GM18867 (cell line): ENCODE results near the gene TGFBR3.

Source experiments
- ATAC-seq: cut with Tn5 transposase; IDR thresholded peaks from one replicate; pipeline ENCODE4 v1.9.1; 2021; ENCODE audit warnings: mild to moderate bottlenecking, moderate library complexity; ENCODE audit not compliant: unreplicated experiment

Gene TGFBR3

DNA sequence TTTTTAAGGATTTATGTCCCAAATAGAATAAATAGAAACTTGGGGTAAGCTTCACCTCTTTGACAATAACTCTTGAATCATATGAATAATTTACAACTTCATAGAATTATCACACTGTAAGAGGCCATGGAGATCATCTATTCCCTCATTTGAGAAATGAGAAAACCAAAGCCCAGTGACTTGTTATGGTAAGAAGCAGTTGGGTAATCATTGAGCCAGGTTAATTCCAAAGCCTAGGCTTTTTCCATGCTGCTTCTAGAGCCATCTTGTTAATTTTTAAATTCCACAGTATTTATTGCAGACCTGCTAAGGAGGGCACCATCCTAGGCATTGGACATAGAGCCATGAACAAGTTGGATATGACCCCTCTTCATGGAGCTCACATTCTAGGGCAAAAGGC is 224.8 kb downstream of the TGFBR3 start:
- ATAC-seq, result no peak

DNA sequence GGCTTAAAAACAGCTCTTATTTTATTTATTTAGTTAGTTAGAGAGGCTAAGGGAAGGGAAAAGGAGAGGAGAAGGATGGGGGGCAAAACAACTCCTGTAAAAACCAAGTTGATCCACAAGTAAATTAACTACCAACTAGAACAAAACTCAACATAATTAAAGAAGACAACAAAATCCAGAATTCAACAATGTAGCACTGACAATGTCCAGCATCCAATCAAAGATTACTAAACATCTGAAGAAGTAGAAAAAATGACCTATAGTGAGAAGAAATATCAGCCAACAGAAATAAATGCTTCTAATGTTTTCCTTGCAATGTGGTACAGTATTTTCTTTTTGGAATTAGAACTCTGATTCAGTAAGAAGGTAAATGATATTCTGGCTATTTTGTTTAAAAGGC is 225.2 kb downstream of the TGFBR3 start:
- ATAC-seq, result no peak

DNA sequence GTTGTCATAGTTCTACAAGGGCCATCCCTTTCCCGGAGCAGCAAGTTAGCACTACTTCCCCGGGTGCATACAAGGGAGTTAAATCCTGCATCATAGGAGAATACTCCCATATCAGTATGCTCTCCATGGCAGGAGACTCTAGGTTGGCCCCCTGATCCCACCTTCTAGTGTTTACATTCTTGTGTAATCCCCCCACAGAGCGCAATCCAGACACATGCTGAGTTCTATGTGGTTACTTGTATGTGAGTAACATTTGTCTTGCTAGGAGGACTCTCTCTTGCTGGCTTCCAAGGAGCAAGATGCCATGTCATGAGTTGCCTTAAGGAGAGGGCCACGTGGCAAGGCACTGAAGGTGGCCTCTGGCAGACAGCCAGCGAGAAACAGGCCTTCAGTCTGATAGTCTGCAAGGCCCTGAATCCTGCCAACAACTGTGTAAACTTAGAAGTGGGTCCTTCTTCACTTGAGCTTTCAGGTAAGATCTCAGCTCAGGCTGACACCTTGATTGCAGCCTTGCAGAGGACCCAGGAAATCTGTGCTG is 230.0 kb downstream of the TGFBR3 start:
- ATAC-seq, result no peak

DNA sequence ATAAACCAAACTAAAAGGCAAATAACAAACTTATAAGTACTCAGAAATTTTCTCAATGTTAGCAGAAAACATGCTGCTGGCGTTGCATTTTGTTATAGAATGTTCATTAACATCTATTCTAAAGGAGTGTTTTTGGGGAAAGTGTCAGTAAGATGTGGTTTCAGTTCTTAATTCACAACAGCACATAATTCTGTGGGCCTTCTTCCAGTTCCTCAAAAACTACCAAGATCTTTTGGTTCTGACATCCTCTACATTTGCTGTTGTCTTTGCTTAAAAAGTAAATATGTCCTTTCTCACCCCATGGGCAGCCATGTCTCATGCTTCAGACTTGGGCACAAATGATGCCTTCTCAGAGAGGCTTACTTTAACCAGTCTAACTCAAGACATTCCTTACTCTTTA is 232.8 kb downstream of the TGFBR3 start:
- peak; percentile 79 for ATAC-seq

DNA sequence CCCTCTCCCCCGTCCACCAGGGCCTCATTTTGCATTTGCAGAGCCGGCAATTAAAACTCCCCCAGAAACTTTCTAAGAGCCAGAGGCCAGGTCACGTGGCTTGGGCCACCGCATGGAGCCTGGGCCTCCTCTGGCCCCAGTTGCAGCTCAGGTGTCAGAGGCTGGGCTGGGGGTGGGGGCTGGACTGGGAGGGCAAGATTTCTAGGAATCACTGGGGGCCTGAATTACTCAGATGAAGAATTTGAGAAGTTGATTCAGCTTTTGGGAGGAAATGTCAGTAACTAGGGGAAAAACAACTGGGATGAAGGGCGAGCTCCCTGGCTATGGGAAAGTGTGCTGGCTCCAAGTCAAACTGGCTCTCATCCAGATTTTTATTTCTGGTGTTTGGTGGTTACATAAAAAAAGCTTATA is 234.3 kb downstream of the TGFBR3 start:
- no peak for ATAC-seq

DNA sequence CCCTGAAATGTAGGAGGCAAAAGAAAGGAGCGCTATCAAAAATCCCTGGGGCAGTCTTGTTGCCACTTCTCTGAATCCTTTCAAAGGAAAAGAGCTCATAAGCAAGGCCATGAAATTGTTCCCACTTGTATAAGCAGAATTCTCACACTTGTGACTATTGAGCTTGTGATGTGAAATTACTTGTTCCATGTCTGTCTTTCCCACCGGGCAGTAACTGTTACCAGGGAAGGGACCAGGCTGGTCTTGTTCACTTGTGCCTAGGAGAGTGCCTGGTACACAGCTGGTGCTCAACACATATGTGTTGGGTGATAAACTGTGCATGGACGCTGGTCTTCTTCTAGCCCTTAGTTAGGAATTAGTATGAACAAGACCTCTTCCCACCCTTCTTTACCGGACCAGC is 234.7 kb downstream of the TGFBR3 start:
- no peak for ATAC-seq

DNA sequence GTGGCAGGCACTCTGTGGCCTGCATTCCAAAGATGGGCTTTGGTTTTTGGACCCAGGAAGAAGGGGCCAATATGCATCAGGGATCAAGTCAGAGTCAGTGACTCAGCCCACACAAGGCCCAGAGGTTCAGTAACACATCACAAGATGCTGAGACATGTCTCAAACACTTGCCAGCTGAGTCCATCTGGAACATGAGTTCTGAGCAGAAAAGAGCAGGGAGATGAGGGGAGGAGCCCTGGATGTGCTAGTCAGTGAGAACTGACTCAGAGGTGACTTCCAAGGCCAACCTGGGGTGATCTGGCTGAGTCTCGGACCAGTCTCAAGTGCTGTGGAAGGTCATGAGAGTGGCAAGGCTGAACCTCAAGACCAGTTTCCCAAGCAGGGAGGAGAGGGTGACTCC is 235.2 kb downstream of the TGFBR3 start:
- ATAC-seq, result no peak

DNA sequence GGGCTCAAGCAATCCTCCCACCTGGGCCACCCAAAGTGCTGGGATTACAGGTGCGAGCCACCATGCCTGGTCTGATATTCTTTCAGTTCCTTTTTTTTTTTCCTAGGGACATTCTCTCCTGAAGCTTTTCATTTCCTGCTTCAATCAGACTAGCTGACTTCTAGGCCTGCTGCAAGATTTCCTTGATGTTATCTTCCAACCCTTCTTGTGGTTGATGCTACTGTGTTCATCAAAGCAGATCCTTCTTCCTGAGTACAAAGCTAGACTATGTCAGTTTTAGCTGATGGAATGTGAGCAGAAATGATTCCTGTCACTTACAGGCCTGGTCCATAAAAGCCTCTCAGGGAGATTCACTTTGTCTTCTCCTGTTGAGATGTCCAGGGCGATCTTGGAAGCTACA is 238.9 kb downstream of the TGFBR3 start:
- ATAC-seq, result no peak

DNA sequence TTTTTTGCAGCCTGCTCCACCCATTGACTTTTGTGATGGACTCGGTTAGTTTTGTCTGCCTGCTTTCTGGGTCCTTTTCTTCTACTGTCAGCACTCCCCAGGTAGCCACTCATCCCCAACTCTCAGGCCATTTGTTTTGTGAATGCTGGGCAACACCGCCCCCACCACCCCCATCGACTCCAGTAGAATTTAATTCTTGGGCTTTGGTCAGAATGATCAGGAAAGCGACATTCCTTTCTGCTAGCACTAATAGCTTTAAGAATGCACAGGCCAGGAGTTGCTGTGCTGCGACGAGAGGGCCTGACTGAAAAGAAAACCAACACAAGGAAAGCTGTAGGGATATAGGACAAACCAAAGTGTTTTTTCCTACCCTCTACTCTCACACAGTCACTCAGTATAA is 240.9 kb downstream of the TGFBR3 start:
- ATAC-seq, result no peak

DNA sequence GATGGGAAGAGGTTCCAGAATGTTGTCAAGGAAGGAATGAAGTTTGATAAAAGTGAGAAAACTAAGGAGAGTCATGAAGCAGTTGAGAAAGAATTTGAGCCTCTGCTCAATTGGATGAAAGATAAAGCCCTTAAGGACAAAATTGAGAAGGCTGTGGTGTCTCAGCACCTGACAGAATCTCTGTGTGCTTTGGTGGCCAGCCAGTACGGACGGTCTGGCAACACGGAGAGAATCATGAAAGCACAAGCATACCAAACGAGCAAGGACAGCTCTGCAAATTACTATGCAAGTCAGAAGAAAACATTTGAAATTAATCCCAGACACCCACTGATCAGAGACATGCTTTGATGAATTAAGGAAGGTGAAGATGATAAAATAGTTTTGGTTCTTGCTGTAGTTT is 242.5 kb downstream of the TGFBR3 start:
- ATAC-seq, result no peak

DNA sequence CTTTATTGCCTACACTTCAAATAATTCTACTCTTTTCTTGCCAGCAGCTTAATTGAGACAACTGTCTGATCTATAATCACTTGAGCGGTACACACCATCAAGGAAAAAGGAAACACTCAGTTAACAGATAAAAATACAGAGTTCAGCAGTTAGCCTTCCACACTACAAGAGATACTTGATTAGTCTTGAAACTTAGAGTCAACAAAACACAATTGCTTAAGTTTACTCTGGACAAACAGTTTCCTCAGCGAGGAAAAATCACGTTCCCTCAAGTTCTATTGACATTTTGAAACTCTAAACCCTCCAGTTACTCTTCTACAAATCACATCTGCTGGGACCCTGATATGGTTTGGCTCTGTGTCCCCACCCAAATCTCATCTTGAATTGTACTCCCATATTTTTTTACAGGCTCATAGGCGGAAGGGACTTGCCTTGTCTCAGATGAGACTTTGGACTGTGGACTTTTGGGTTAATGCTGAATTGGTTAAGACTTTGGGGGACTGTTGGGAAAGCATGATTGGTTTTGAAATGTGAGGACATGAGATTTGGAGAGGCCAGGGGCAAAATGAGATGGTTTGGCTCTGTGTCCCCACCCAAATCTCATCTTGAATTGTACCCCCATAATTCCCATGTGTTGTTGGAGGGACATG is 244.9 kb downstream of the TGFBR3 start:
- ATAC-seq, result no peak

DNA sequence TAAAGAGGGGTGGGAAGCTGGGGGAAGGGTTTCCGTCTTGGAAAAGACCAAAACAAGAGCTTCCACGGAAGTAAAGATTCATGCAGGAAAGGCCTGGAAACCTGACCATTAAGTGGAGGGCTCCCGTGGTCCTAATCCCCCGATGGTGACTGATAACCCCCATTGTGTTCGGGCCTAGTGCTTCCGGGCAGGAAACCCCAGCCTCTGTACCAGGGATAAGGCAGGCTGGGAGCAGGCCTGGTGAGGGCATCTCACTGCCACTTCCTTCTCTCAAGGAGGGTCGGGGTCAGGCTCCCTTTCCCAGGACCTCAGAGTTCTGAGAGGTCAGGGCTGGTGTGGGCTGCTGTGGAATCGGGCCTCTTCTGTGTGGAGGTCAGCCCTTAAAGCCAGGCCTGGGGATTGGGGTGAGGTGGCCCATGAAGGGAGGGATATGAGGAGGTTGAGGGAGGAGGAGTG is 248.4 kb downstream of the TGFBR3 start:
- ATAC-seq, result no peak

DNA sequence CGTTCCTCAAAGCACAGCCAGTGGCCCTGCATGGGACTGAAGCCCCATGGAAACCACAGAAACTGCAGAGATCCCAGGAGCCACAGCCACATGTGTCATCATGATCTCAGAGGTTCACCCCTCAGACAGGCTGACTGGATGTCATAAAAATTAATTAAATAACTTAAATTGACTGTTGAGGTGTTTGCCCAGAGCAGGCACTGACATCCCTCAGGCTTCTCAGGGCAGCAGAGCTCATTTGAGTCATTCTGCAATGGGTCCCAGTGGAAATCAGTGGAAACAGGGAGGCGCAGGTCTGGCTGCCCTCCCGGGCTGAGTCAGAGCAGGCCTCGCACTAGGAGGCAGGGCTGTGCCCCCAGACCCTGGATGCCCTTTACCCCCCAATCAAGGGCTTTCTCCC is 250.2 kb downstream of the TGFBR3 start:
- ATAC-seq, result no peak

DNA sequence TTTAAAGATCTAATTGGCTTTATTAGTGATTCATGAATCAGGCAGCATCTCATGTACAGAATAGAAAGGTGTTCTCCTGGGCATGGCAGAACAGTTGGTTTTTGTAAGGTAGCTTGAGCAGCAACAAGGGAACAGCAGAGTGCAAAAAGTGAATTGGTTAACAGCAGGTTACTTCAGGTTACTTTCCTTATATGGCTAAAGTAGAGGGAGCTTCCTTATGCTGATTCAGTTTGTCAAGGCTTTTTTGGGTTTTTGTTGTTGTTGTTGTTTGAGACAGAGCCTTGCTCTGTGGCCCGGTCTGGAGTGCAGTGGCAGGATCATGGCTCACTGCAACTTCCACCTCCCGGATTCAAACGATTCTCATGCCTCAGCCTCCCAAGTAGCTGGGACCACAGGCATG is 252.5 kb downstream of the TGFBR3 start:
- no peak for ATAC-seq

DNA sequence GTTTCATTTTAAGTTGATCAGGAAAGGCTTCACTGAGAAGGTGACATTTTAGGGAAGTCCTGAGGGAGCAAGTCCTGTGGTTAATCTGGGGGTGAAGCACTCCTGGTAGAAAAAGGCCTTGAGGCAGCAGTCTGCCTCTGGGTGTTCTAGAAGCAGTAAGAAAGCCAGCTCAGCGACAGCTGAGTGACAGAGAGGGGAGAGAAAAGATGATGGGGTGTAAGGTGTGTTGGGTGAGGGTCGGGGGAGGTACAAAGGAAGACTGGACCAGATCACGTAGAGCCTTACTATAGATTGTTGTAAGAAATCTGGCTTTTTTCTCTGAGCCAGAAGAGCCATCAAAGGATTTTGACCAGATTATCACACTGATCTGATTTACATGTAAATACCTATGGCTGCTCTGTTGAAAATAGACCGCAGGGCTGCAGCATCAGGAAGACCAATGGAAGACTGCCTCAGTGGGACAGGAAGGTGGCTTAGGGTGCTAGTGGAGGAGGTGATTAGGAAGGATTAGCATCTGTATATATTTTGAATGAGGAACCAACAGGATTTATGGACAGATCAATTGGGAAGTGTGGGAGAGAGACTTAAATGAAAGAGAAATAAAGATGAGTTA is 254.1 kb downstream of the TGFBR3 start:
- no peak for ATAC-seq

DNA sequence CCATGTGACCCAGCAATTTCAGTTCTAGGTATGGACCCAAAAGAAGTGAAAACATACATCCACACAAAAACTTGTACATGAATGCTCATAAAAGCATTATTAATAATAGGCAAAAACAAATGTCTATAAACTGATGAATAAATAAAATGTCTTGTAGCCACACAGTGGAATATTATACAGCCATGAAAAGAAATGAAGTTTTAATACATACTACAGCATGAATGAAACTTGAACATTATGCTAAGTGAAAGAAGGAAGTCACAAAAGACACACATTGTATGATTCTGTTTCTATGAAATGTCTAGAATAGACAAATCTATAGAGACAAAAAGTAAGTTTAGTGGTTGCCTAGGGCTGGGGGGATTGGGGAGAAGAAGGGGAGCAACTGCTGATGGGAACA is 255.1 kb downstream of the TGFBR3 start:
- ATAC-seq, result no peak
